ENCODE data around the gene SLC48A1.

- no peak for TF ChIP-seq FOXA1 (IDR thresholded peaks at IDR 0.05)
- TF ChIP-seq NFRKB (IDR thresholded peaks at IDR 0.05): no peak
- TF ChIP-seq SP1 (IDR thresholded peaks at IDR 0.05): no peak
- TF ChIP-seq BHLHE40 (IDR thresholded peaks at IDR 0.05; ENCODE audit: borderline replicate concordance): no peak
- TF ChIP-seq SUZ12 (IDR thresholded peaks at IDR 0.05): no peak
- TF ChIP-seq, protein P1, sequence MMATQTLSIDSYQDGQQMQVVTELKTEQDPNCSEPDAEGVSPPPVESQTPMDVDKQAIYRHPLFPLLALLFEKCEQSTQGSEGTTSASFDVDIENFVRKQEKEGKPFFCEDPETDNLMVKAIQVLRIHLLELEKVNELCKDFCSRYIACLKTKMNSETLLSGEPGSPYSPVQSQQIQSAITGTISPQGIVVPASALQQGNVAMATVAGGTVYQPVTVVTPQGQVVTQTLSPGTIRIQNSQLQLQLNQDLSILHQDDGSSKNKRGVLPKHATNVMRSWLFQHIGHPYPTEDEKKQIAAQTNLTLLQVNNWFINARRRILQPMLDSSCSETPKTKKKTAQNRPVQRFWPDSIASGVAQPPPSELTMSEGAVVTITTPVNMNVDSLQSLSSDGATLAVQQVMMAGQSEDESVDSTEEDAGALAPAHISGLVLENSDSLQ (IDR thresholded peaks at IDR 0.05): no peak
- no peak for TF ChIP-seq HDGF (IDR thresholded peaks at IDR 0.05; ENCODE audit: borderline replicate concordance)
- TF ChIP-seq FOXK2 (IDR thresholded peaks at IDR 0.05): no peak
Observed at GRCh38 chr12:47814539-47815170, 41.6 kb downstream of the SLC48A1 start.

All from HEK293T (cell line).